Activated T-helper 9 cell treated with anti-CD3 and anti-CD28 coated beads, Interleukin-2, amount 50 U/mL, for 16 hours (primary cell): Measurements from ENCODE around the gene FGF11.

Experiments
- DNase-seq: peaks from one replicate; pipeline ENCODE4 v3.0.0-alpha.2; 2020; ENCODE audit warnings: low read depth

Gene FGF11

DNA sequence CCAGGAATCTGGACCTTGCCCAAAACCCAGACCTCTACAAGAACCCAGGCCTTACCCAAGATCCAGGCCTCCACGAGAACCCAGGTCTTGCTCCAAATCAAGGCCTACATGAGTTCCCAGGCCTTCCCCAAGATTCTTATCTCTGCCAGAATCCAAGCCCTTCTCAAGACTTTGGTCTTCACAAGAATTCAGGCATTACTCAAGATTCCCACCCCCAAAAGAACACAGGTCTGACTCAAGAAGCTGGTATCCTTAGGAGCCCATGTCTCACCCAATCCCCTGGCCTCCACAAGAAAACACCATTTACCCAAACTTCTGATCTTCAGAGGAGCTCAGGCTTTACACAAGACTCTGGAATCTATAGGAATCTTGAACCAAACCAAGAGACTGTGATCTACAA, 8.1 kb upstream of the FGF11 start:
- no peak for DNase-seq

DNA sequence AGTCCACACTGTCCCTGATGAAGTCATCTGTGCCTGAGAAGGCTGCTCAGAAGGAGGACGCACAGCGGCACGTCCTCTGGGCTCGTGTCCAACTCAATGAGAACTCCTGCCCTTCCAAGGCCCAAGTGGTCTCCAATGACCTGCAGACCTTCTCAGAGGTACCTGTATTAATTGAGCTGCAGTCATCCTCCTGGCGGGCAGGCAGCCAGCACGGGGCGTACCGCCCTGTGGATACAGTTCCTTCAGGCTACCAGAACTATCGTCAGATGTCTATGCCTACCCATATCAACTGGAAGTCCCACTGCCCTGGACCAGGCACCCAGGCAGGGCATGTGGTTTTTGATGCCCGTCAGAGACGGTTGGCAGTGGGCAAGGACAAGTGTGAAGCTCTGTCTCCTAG, 7.0 kb upstream of the FGF11 start:
- DNase-seq, result no peak

DNA sequence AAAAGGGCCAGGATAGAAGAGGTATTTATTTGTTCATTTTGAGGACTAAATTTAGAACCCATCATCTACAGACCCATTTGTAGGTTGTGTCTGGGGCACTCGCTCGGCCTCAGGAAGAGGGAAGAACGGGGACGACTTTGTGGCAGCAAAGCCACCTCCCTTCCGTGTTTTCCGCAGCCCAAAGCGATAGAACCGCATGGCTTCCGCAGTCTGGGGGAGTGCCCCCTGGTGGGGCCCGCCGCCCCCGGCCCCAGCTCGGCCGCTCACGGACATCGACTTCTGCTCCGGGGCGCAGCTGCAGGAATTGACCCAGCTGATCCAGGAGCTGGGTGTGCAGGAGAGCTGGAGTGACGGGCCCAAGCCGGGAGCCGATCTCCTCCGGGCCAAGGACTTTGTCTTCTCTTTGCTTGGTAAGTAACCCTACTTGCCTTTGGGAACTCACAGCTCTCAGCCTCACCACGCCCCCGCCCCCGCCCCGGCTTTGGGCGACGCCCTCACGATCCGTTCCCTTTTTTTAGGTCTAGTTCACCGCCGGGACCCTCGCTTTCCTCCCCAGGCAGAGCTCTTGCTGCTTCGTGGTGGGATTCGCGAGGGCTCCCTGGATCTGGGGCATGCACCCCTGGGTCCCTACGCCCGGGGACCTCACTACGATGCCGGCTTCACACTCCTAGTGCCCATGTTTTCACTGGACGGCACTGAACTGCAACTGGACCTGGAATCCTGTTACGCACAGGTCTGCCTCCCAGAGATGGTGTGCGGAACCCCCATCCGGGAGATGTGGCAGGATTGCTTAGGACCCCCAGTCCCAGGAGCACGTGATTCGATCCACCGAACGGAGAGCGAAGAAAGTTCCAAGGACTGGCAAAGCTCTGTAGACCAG, 3.4 kb upstream of the FGF11 start:
- peak; percentile 42 for DNase-seq

DNA sequence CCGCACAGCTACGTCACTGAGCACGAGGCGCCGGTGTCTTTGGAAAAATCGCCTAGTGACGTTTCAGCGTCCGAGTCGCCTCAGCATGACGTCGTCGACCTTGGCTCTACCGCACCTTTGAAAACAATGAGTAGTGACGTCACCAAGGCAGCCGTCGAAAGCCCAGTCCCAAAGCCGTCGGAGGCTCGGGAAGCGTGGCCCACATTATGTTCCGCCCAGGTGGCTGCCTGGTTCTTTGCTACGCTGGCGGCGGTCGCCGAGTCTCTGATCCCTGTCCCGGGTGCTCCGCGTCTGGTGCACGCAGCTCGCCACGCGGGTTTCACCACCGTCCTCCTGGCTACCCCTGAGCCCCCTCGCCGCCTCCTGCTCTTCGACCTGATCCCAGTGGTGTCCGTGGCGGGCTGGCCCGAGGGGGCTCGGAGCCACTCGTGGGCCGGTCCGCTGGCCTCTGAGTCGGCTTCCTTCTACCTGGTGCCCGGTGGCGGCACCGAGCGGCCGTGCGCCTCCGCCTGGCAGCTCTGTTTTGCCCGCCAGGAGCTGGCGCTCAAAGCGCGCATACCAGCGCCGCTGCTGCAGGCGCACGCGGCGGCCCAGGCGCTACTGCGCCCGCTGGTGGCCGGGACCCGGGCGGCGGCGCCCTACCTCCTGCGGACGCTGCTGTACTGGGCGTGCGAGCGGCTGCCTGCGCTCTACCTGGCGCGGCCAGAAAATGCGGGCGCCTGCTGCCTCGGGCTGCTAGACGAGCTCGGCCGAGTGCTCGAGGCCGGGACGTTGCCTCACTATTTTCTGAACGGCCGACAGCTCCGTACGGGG, 2.5 kb upstream of the FGF11 start:
- peak; percentile 71 for DNase-seq

DNA sequence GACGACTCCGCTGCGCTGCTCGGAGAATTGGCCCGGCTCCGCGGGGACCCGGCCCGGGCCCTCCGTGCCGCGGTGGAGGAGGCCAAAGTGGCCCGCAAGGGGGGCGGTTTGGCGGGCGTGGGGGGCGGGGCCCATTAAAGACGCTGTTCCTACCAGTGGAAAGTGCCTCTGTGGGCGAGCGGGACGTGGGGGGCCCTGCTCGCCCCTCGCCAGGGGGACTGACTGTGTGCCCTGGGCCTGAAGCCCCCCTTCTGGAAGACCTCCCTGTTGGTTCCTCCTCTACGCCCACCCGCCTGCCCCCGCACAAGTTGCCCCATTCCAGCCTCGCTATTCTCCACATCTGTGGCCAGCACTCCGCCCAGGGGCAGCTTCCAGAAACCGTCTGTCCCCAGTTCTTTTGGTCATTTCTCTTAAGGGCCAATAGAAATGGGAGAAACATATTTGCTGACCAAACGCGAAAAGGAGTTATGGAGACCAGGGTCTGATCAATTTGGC, 1.9 kb upstream of the FGF11 start:
- DNase-seq, result no peak

DNA sequence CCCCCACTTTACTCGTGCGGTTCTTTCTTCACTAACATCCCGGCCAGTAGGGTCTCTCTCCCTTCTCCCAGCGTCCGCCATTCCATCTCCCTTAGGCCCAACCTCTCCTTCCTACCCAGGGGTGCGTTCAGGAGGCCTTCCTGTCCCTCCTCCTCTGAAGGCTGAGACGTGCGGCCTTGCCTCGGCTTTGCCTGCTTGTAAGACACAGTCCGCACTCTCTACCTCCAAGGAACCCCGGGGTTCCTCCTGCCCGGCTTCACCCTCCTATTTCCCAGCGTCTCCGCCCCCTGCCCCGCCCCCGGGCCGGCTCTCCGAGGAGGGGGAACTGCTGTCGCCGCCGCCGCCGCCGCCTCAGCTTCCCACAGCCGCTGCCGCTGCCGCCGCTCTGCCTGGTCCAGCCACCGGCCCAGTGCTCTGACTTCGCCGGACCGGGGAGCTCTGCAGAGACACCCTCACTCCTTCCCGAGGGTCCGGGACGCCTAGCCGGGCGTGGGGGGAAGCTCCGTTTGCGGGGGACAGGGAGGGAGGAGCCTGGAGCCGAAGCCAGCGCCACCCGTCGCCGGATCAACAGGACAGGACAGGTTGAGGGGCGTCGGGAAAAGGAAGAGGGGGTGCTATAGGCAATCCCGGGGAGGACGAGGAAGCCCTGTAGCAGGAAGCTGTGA, 1.2 kb upstream of the FGF11 start:
- DNase-seq, result no peak

DNA sequence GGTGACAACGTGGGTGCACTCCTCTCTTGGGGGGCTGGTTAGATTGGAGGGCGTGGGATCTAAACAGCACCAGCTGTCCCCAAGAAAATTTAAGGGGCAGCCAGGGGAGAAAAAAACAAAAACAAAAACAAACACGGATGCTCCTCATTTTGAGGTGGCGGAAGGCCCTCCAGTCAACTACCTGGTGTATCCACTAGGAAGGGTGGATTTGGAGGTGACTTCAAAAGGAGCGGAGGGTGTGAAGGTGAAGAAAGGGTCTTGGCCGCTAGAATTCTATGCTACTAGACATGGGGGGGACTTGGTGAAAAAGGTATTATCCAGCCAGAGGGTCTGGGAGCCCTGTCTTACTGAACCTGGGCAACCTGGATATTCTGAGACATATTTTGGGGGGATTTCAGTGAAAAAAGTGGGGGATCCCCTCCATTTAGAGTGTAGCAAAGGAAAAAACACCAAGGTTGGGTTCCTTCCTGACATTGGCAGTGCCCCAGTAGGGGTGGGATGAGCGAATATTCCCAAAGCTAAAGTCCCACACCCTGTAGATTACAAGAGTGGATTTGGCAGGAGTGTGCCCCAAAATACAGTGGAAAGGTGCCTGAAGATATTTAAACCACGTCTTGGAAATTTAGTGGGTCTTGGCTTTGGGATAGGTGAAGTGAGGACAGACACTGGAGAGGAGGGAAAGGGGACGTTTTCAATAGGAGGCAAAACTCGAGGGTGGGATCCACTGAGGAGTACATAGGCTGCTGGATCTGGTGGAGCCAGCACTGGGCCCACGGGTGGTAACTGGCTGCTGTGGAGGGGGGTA, 454 bp upstream of the FGF11 start:
- DNase-seq, result no peak

DNA sequence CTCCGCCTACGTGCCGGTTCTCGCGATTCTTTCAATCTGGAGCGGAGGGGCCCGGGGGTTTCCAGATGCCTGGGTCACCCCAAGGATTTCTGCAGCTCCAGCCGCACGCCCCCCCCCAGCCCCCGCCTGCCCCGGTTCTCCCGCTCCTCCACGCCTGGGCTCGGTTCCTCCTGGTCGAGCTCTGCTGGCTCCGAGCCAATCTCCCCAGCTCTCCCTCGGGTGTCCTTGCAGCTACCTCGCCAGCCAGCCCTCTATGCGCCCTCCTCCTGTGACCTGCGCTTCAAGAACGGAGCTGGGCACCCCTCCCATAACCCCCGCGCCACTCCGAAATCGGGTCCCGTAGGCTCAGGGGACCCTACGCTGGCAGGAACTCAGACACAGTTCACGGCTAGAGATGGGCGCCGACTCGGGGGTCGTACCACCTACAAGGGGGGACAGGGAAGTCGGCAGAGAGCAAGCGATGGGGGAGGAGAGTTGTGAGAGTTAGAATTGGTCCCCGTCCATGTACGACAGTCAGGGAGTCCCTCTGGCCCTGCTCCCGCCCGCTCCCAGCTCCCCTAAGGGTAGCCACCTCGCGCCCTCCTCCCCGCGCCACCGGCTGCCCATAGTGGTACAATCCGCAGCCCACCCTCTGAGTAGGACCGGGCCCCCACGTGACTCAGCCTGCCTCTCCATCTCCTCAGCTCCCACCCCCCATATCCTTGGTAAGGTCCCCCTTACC, 961 bp downstream of the FGF11 start:
- DNase-seq, result no peak

DNA sequence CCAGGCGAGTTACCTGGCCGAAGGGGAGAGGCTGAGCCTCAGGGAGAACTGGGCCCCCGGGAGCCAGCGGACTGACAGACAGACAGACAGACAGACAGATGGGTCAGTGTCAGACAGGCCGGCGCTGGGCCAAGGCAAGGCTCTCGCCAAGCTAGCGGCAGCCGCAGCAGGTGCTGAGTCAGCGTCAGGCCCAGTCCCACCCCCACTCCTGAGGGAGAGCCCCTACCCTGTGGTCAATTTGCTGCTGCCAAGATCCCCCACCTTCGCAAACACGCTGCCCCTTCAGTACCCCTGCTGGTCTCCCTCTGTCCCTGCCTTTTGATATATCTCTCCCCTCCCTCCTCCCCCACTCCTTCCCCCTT, 1.5 kb downstream of the FGF11 start:
- DNase-seq, result no peak

DNA sequence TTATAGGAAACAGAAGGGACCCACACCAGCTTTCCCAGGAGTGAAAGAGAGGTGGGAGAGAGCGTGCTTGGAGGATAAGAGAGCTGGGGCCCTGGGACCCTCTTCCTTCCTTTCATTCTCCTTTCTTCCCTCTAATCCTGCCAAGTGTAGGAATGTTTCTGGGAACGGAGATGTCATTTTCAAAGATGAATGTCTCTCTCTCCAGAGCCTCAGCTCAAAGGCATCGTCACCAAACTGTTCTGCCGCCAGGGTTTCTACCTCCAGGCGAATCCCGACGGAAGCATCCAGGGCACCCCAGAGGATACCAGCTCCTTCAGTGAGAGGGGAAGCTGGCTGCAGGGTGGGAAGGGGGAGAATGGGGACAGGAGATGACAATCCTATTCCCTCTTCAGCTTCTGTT, 2.0 kb downstream of the FGF11 start:
- no peak for DNase-seq

DNA sequence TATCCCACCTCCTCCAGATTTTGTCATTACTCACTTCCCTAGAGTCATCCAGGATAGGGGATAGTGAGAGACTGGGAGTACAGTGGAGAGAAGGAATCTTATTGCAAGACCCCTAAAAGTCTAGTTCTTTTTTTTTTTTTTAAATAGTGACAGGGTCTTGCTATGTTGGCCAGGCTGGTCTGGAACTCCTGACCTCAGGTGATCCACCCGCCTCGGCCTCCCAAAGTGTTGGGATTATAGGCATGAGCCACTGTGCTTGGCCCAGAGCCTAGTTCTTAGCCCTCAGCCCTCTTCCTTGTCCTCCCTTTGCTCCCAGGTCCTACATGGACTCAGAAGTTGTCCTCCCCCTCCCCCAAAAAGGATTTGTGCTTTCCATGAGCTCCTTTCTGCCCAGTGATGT, 2.8 kb downstream of the FGF11 start:
- DNase-seq, result no peak

DNA sequence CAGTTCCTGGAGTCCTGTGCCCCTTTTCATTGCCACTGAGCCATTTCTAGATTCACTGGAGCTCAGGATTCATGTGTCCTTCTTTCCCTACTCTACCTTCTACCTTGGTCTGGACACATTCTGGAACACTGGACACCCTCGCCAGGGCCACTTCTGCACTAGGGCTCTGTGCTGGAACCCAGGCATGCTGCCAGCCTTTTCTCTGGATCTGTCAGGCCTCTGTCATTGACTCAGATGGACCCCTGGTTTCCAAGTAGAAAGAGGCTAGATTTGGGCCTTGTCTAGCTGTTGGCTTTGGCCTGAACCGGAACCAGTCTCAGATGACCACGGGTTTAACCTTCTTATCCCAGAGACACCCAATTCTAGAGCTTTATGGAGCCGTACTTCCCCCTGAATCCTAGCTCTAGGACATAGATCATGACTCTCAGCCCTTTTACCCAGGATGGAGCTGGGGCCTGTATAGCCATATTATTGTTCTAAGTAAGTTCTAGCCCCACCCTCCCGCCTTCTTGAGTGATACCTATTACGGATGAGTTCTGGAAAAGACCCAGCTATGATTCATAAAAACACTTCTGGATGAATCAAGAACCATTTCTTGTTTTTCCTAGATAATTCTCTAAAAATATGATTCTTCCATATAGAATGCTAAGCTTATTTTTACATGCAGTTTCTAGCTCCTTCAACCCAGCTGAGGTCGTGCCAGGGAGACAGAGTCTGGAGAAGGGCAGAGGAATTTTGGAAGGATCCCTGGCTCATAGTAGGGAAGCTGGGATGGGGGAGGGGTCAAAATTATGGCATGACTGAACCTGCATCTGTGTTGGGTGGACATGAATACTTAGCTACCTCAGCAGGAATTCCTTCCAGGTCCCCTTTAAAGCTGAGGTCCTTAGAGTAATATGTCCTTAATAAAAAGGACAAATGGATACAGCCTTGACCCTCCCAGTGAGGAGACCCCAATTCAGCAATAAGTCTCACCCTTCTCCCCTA, 4.5 kb downstream of the FGF11 start:
- DNase-seq, result no peak

DNA sequence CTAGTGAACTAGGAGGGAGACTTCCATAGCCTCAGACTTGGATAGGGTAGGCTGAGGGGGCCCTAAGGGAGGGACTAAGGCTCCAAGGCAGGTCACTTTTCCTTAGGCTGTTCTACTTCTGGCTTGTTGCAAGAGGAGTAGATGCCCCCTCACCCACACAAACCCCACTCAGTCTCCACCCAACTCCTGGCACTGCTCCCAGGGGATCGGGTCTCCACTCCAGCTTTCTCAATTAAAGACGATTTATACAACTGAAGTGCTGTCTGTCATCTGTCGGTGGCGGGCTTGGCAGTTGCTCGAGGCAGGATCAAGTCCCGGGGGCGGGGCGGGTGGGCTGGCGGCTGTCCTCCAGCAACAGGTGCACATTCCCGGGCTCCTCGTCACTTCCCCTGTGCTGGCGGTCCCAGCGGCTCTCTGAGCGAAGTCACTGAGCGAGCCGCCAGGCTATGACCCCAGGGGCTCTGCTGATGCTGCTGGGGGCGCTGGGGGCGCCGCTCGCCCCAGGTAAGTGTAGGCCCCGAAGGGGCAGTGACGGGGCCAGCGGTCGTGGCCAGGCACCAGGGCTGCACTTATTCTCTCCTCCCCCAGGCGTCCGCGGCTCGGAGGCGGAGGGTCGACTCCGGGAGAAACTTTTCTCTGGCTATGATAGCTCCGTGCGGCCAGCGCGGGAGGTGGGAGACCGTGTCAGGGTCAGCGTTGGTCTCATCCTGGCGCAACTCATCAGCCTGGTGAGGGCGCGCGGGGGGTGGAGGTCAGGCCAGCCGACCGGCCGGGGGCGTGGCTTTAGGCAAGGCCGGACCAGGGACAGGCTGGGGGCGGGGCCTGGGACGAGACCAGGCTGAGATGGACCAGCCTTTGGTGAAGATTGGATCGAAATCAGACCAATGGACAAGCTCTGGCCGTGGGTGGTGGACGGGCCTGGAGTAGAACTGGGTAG, 5.6 kb downstream of the FGF11 start, which contains the start of gene CHRNB1:
TSS of gene CHRNB1 (plus strand) at position 380 of the 937 bp plus-strand sequence. CDS start at position 447, 67 bp downstream.
- no peak for DNase-seq

DNA sequence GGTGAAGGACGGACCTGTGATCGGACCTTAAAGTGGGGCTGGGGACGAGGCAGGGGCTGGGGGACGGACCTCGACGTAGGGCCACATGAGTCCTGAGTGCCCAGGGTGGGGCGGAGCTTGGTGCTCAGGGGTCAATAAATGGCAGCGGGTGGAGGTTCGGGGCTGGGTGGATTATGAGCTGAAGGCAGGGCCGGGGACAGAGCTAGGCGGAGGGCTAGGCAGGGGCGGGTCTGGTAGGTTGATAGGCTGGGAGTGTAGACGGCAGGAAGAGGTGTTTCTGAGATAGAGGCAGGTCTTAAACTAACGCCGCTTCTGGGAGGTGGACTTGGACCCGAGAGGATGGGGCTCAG, 6.3 kb downstream of the FGF11 start:
- no peak for DNase-seq

DNA sequence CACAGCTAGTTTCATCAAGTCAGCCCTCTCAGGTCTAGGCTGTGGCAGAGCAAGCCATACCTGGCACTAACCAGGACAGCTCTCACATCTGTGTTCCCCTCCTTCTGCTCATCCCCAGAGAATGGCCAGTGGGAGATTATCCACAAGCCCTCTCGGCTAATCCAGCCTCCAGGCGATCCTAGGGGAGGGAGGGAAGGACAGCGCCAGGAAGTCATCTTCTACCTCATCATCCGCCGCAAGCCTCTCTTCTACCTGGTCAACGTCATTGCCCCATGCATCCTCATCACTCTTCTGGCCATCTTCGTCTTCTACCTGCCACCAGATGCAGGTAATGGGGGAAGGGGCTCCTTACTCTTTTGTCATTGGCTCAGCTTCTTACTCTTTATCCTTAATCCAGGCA, 9.1 kb downstream of the FGF11 start:
- DNase-seq, result no peak

DNA sequence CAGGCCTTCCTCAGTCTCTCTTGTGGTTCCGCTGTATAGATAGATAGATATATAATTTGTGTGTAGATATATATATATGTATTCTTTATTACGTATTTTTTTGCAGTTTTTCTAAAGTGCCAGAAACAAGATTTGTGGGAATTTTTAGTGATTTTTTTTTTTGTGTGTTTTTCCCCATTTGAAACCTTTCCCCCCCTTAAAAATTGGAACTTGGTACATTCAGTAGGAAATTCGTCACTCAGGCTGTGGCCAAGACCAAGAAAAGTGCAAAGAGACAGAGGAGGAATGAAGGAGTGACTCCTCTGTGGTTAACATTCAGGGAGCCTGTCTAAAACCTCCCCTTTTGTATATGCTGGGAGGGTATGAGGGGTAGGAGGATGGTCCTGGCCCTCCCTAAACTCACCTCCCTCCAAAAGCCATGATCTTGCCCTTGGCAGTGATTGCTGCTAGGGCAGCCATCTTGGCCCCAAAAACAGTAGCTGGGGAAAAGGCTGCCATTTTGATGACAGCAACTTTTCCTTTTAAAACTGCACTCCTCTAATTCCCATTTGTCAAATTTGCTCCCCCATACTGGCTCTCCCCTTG, 20.7 kb downstream of the FGF11 start:
- DNase-seq, result no peak

DNA sequence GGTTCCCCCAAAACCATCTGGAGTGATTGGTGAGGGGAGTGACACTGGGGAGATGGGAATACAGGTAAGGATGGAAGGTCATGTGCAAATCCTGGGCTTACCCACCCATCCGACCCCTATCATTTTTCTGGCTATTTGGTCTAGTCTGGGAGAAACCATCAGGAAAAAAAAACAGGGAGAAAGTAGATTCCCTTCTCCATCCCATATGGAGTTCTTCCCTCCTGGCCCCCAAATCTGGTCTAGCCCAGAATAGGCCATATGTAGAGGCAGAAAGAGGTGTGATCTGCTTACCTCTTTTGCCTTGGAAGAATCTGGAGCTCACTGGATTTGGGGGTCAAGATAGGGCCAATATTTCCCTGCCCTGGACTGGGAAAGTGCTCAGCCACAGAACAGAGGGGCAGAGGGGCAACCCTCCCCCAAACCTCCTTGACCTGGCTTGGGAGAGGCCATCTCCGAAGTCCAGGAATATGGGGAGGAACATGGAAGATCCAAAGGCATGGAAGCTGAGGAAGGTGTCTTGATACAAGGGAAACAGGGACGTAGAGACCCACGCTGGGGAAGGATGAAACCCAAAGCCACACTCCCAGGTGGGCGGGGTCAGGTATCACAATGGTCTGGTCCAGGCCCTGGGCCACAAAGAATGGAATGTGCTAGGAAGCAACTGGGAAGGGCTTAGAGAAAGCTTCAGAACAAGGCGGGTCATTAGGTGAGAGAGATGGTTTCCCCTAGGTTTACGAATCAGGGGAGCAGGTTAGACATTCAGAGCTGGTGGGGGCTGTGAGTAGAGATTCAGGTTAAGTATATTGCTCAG, 21.7 kb downstream of the FGF11 start:
- DNase-seq, result no peak
